ENCODE data around the gene SAP130.
"Not testable (repeated sequence)": the region's sequence is repeated elsewhere in the genome, so short reads cannot be mapped to it uniquely, and the experiment has no call there.

The SAP130 gene

GRCh38 chr2:127953128-127953718, 74.6 kb downstream of the SAP130 start:
- DNase-seq (ENCODE audit: low read depth in 2 of 2), result no peak

DNA sequence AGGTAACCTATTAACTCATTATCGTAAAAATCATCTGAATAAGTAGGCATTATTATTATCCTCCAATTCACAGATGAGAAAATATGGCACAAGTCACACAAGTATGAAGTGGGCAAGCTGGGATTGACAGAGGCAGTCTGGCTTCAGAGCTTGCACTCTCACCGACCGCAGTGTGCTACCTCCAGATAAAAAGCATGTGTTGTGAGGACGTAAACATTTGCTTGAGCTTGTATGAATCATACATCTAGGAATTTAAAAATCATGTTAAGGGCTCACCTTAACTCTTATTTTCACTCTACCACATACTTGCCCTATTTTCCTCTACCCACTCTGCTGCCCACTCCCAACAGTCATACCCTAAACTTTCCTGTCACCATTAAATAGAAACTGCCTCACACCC, 76.8 kb downstream of the SAP130 start:
- DNase-seq (ENCODE audit: low read depth in 2 of 2), result no peak

DNA sequence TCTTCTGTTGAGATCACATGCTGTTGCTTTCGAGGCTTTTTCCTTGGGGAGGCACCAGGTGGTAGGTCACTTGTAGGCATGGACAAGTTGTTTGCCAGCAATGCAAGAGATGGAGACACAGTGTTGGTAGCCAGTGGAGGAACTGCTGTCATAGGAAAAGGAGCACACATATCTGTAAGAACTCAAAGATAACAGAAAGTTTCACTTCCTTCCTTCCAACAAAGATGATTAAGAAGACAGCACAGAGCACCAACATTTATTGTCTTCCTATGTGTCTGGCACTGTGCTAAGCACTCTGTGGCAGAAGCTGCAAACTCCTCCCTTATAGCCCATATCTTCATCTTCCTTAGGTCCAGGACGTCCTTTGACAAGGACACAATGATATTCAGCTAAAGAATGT, 77.6 kb downstream of the SAP130 start:
- no peak for DNase-seq (ENCODE audit: low read depth in 2 of 2)

GRCh38 chr2:127945281-127945680, 82.6 kb downstream of the SAP130 start:
- DNase-seq (ENCODE audit: low read depth in 2 of 2), result no peak

- DNase-seq (ENCODE audit: low read depth in 2 of 2), result no peak
These were observed 84.7 kb downstream of the SAP130 start for GRCh38 chr2:127943186-127943585.

DNA sequence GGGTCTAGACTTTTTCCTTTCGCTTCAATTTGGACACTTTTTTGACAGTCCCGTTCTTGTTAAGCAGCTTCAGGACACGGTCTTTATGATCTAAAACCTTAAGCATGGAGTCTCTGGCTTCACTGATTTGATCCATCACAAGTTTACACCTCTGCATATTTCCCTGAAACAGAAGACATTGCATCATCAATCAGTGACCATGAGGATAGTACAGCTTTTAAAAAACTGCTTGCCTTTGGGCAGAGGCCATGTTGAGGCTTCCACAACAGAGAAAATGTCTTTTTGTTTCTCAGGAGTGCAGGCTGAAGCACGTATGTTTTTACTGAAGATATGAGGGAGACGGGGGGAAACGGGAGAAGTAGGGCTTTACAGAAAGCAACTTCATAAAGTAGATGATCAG, 85.9 kb downstream of the SAP130 start:
- no peak for DNase-seq (ENCODE audit: low read depth in 2 of 2)

DNA sequence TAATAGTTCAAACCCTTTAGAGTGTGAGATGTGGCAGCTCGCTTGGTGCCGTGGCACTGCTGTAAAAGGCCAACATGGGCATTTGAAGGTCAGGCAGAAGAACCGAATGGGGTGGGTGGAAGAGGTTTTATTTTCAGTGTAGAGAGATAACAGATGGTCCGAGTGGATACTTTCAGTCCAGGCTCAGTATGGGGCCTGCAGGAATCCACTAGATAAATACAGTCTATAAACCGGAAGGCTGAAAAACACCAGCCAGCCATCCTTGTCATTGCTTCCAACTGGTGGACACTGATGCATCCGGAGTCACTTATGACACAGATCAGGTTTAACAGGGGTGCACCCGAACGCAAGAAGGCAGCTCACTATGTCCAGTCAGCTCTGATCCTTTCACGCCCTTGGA, 86.4 kb downstream of the SAP130 start:
- DNase-seq (ENCODE audit: low read depth in 2 of 2), result no peak

DNA sequence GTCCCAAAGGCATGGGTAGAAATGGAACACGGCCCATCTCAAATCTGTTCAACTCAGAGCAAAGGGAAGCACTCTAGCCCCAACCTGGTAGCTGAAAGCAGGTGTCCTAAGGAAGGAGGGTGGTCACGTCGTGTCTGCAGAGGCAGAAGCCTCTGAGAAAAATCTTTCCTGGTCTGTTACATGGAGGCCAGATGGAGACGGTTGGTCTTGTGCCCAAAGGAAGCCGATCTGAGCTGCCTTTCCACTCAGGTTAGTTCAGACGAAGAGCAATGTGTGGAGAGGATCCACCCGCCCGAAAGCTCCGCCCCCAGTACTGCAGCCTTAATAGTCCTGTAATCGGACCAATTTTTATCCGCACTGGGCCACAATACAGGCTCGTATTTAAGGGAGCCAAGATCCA, 87.2 kb downstream of the SAP130 start:
- DNase-seq (ENCODE audit: low read depth in 2 of 2), result no peak

DNA sequence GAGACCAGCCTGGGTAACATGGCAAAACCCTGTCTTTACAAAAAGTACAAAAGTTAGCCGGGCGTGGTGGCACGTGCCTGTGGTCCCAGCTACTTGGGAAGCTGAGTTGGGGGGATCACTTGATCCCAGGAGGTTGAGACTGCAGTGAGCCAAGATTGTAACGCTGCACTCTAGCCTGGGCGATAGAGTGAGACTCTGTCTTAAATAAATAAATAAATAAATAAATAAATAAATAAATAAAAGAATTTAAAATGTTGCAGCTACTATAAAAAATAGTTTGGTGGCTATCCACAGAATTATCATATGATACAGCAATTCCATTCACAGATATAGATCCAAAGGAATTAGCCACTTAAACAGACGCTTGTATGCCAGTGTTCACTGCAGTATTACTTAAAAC, 92.5 kb downstream of the SAP130 start:
- DNase-seq (ENCODE audit: low read depth in 2 of 2), result no peak

- no peak for DNase-seq (ENCODE audit: low read depth in 2 of 2)
These were observed 95.5 kb downstream of the SAP130 start for GRCh38 chr2:127932199-127932876.

GRCh38 chr2:127929449-127929848, 98.4 kb downstream of the SAP130 start:
- no peak for DNase-seq (ENCODE audit: low read depth in 2 of 2)

- DNase-seq (ENCODE audit: low read depth in 2 of 2), result no peak
These were observed 100.5 kb downstream of the SAP130 start for GRCh38 chr2:127927384-127927783.

DNA sequence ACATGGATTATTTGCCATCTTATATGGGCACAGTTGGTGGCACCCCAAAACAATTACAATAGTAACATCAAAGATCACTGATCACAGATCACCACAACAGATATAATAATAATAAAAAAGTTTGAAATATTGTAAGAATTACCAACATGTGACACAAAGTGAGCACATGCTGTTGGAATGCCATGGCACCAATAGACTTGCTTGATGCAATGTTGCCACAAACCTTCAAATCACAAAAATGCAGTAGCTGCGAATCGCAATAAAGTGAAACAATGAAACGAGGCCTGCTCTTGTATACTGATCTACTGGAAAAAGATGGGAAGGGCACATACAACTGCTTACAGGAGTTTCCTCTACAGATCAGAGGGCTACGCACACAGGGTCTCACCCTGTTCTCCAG, 109.9 kb downstream of the SAP130 start:
- no peak for DNase-seq (ENCODE audit: low read depth in 2 of 2)

GRCh38 chr2:127913808-127914457, 113.9 kb downstream of the SAP130 start:
- DNase-seq (ENCODE audit: low read depth in 2 of 2), result no peak

DNA sequence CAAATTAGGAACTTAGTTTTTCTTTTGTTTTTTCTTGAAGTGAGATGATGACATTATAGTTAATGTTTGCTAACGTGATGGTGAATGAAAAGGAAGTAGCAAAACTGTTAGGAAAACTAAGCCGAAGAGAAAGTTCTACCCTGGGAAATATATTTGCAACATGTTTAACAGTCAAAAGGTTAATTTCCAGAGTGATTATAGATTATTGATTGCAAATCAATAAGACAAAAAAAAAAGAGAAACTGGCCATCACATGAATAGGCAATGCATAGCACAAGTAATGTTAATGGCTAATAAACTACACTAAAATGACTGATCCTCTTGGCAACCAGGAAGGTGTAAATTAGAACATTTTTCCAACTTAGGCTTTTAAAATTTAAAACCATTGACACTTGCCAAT, 116.1 kb downstream of the SAP130 start:
- no peak for DNase-seq (ENCODE audit: low read depth in 2 of 2)

GRCh38 chr2:127910415-127910814, 117.4 kb downstream of the SAP130 start:
- no peak for DNase-seq (ENCODE audit: low read depth in 2 of 2)

- DNase-seq (ENCODE audit: low read depth in 2 of 2), result no peak
These were observed 118.8 kb downstream of the SAP130 start for GRCh38 chr2:127909019-127909418.

- DNase-seq (ENCODE audit: low read depth in 2 of 2), result not testable (repeated sequence)
These were observed 120.0 kb downstream of the SAP130 start for GRCh38 chr2:127907733-127908400.

DNA sequence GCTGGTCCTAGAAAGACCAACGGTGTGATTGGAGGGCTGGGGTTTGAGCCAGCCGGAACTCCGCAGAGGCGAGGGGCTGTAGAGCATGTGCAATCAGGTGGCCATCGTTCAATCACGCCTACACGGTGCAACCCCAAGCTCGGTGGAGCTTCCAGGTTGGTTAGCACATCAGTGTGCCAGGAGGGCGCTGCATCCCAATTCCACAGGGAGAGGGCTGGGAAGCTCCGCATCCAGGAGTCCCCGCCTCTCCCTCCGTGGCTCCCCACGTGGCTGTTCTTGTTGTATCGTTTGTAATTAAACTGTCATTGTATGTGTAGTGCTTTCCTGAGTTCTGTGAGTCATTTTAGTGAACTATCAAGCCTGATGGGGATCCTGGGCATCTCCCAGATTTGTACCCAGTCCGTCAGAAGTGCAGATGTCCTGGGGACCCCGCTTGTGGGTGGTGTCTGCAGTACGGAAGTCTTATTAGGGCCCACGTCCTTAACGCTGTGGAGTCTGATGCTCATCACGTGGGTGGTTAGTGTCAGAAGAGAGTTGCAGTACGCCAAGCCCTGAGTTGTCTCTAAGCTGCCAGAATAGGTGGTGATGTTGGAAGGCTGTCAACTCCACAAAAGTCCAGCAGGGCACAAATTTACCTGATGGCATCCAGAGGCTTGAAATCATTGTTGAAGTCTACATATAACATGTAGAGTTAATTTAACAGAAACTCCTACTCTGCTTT, 121.5 kb downstream of the SAP130 start:
- no peak for DNase-seq (ENCODE audit: low read depth in 2 of 2)

GRCh38 chr2:127901339-127902056, 126.4 kb downstream of the SAP130 start:
- DNase-seq (ENCODE audit: low read depth in 2 of 2), result no peak

DNA sequence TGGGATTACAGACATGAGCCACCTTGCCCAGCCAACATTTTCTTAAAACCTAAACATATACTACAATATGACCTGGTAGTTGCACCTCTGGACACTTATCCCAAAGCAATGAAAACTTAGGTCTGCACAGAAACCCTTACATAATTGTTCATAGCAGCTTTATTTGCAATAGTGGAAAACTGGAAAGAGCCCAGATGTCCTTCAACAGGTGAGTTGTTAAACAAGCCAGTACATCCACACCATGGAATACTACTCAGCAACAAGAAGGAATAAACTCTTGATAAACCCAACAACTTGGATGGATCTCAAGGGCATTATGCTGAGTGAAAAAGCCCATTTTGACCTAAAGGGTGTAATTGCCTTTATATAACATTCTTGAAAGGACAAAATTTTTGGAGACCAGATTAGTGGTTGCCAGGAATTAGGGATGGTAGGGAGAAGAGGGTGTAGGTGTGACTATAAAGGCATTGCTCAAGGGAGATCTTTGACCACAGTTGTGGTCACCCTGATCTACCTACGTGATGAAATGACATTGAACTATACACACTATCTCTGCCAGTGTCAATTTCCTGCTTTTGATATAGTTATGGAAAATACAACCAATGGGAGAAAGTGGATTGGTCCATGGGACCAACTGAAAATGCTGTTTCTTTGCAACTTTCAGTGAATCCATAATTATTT, 130.2 kb downstream of the SAP130 start:
- DNase-seq (ENCODE audit: low read depth in 2 of 2), result no peak
